ENCODE data around the gene MYBPHL. TPM values are rescaled to one million over a fixed set of nuclear protein-coding genes. Genes with fewer than 3 reads are reported as not detected.

The MYBPHL gene
- total and polyA plus RNA-seq, 2 of the 13 experiments (the other 11 are each of a cell fraction or from before 2014, with no cell fraction given), result 3.7 to 3.8 TPM

GRCh38 chr1:109350655-109351054 is 43.8 kb upstream of the MYBPHL start:
- Histone ChIP-seq H3K9me3 (ENCODE audit: low read length) (no peaks in the 10 kb centered on the region), H3K4me1 (ENCODE audit: insufficient read depth, low read length) (peaks cover 30% of the 10 kb centered on the region), H2AFZ (ENCODE audit: low read length) (no peak overlapping the region), H3K27ac (ENCODE audit: extremely low read length, insufficient read depth, low read length) (no peak overlapping the region), H3K4me3 (replicated peaks in 1 of 3; ENCODE audit: insufficient read depth in 1 of 3, low read depth in 2 of 3, low read length in 3 of 3) (no peak overlapping the region), H3K4me2 (ENCODE audit: low read depth, low read length) (no peak overlapping the region), H3K9ac (ENCODE audit: insufficient read depth, low read depth, low read length) (no peak overlapping the region), H3K27me3 (ENCODE audit: control insufficient read depth in 1 of 2, insufficient read depth in 2 of 2, low read length in 2 of 2) (no peaks in the 10 kb centered on the region), H4K20me1 (ENCODE audit: insufficient read depth, low read length) (no peaks in the 10 kb centered on the region), H3K79me2 (ENCODE audit: insufficient read depth, low read length) (no peaks in the 10 kb centered on the region), H3K36me3 (replicated peaks in 1 of 2; ENCODE audit: control insufficient read depth in 1 of 2, insufficient read depth in 2 of 2, low read length in 2 of 2) (peaks cover 18 to 63% of the 10 kb centered on the region in 2 experiments)
- ChIA-PET POLR2A (no interaction called here), CTCF (ENCODE audit: low intra/inter-chr PET ratio, low total read pairs) (no interaction called here)
- FAIRE-seq (no peak), DNase-seq (ENCODE audit: low spot score) (no peak), ATAC-seq (no peak)
- intact Hi-C loops (cut with micrococcal nuclease; ENCODE audit: unreplicated experiment), result loop anchor here (5.0 kb wide), 1 partner anchor 47 kb away; the partner anchor contains the start of gene SORT1
- BruUV-seq (replicated peaks), result no TSS peak
- in situ Hi-C loops (cut with HindIII; ENCODE audit: extremely low pct_ligation_motif_present, low pct_unique_long_range_greater_than_20kb), result no loop called here
- WGBS (ENCODE audit: low lambda C conversion rate), result 100% methylated on average over 1 of the region's 1 CpG
- no peak for TF ChIP-seq SP5 (CRISPR knock-in tag; IDR thresholded peaks at IDR 0.05; ENCODE audit: borderline replicate concordance, low read depth)
- TF ChIP-seq STAT5B (CRISPR knock-in tag; IDR thresholded peaks at IDR 0.05), result no peak
- no peak for TF ChIP-seq BCL3 (CRISPR knock-in tag; IDR thresholded peaks at IDR 0.05)
- no peak for TF ChIP-seq HNF1A (IDR thresholded peaks at IDR 0.05; ENCODE audit: low read depth)
- no peak for TF ChIP-seq HNF1A (CRISPR knock-in tag; IDR thresholded peaks at IDR 0.05; ENCODE audit: borderline replicate concordance)
- TF ChIP-seq ZNF816 (CRISPR knock-in tag; IDR thresholded peaks at IDR 0.05; ENCODE audit: borderline replicate concordance), result no peak
- TF ChIP-seq EHMT2 (IDR thresholded peaks at IDR 0.05; ENCODE audit: borderline replicate concordance, low read depth, low read length), result no peak
- TF ChIP-seq ZNF768 (CRISPR knock-in tag; IDR thresholded peaks at IDR 0.05), result no peak
- TF ChIP-seq PAX8 (CRISPR knock-in tag; IDR thresholded peaks at IDR 0.05; ENCODE audit: borderline replicate concordance), result no peak
- TF ChIP-seq FOXP4 (CRISPR knock-in tag; IDR thresholded peaks at IDR 0.05), result no peak
- no peak for TF ChIP-seq ZNF275 (CRISPR knock-in tag; IDR thresholded peaks at IDR 0.05; ENCODE audit: borderline replicate concordance)
- TF ChIP-seq ZNF251 (CRISPR knock-in tag; IDR thresholded peaks at IDR 0.05), result no peak
- TF ChIP-seq ZBTB1 (CRISPR knock-in tag; IDR thresholded peaks at IDR 0.05; ENCODE audit: borderline replicate concordance), result no peak
- no peak for TF ChIP-seq TFE3 (CRISPR knock-in tag; IDR thresholded peaks at IDR 0.05)
- no peak for TF ChIP-seq ZNF572 (CRISPR knock-in tag; IDR thresholded peaks at IDR 0.05)
- TF ChIP-seq ZNF619 (CRISPR knock-in tag; IDR thresholded peaks at IDR 0.05), result no peak
